ENCODE results near the gene PAXX. TPM values are rescaled to one million over a fixed set of nuclear protein-coding genes. Genes with fewer than 3 reads are reported as not detected.
A peak's percentile ranks its signal among the peaks of the same experiment; 100 is the strongest.
"Not testable (repeated sequence)": the region's sequence is repeated elsewhere in the genome, so short reads cannot be mapped to it uniquely, and the experiment has no call there.

The PAXX gene
- total RNA-seq, 1 donor from 2014 or later: 19.8 TPM

GRCh38 chr9:136997830-136998234 is 5.6 kb downstream of the PAXX start:
- H3K27me3 ChIP-seq (ENCODE audit: low read depth): peaks cover 55% of the 10 kb centered on the region
- no peaks in the 10 kb centered on the region for H3K9me3 ChIP-seq (replicated peaks)
- H3K4me3 ChIP-seq: no peak overlapping the region
- DNase-seq: no peak
- no peak overlapping the region for H3K27ac ChIP-seq (replicated peaks)
- intact Hi-C loops (cut with micrococcal nuclease): no loop called here
- H3K4me1 ChIP-seq: peaks cover 53% of the 10 kb centered on the region
- peaks cover 11% of the 10 kb centered on the region for H3K36me3 ChIP-seq
- TF ChIP-seq, protein P1, sequence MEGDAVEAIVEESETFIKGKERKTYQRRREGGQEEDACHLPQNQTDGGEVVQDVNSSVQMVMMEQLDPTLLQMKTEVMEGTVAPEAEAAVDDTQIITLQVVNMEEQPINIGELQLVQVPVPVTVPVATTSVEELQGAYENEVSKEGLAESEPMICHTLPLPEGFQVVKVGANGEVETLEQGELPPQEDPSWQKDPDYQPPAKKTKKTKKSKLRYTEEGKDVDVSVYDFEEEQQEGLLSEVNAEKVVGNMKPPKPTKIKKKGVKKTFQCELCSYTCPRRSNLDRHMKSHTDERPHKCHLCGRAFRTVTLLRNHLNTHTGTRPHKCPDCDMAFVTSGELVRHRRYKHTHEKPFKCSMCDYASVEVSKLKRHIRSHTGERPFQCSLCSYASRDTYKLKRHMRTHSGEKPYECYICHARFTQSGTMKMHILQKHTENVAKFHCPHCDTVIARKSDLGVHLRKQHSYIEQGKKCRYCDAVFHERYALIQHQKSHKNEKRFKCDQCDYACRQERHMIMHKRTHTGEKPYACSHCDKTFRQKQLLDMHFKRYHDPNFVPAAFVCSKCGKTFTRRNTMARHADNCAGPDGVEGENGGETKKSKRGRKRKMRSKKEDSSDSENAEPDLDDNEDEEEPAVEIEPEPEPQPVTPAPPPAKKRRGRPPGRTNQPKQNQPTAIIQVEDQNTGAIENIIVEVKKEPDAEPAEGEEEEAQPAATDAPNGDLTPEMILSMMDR (IDR thresholded peaks at IDR 0.05; ENCODE audit: borderline replicate concordance): peak; percentile 30

GRCh38 chr9:137000177-137000930 is 8.1 kb downstream of the PAXX start:
- DNase-seq: no peak
- TF ChIP-seq, protein P1 (IDR thresholded peaks at IDR 0.05; ENCODE audit: borderline replicate concordance): no peak
- Histone ChIP-seq H3K27ac (replicated peaks) (no peak overlapping the region), H3K4me1 (peaks cover 28% of the 10 kb centered on the region), H3K4me3 (no peak overlapping the region), H3K9me3 (replicated peaks) (peaks cover 6% of the 10 kb centered on the region), H3K27me3 (ENCODE audit: low read depth) (peaks cover 31% of the 10 kb centered on the region), H3K36me3 (no peaks in the 10 kb centered on the region)
- intact Hi-C loops (cut with micrococcal nuclease): no loop called here

DNA sequence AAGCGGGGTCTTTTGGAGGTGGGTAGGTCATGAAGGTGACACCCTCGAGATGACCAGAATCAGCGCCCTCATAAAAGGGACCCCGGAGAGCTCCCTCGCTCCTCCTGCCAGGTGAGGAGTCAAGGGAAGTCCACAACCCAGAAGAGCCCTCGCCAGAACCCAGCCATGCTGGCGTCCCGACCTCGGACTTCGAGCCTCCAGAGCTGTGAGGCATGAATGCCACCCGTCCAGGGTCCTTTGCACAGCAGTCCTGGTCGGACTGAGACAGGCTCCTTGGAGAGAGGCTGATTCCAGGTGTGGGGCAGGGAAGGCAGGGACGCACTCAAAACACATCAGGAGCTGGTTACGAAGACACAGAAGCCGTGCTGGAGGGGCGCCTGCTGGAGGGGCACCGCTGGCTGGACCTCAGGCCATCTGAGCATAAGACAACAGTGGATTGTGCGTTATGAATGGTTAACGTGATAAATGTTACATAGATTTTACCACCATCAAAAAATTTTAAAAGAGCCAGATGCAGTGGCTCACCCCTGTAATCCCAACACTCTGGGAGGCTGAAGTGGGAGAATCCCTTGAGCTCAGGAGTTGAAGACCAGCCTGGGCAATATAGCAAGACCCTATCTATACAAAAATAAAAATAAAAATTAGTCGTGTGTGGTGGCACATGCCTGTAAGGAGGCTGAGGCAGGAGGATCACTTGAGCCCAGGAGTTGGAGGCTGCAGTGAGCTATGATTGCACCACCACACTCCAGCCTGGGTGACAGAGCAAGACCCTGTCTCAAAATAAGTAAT is 9.8 kb downstream of the PAXX start:
- Histone ChIP-seq H3K4me3 (no peak overlapping the region), H3K4me1 (peaks cover 11% of the 10 kb centered on the region), H3K27ac (replicated peaks) (no peak overlapping the region), H3K27me3 (ENCODE audit: low read depth) (peaks cover 14% of the 10 kb centered on the region), H3K9me3 (replicated peaks) (peaks cover 6% of the 10 kb centered on the region), H3K36me3 (no peaks in the 10 kb centered on the region)
- TF ChIP-seq, protein P1 (IDR thresholded peaks at IDR 0.05; ENCODE audit: borderline replicate concordance): no peak
- no peak for DNase-seq
- intact Hi-C loops (cut with micrococcal nuclease): no loop called here

- intact Hi-C loops (cut with micrococcal nuclease): no loop called here
- DNase-seq: no peak
- Histone ChIP-seq H3K4me3 (no peak overlapping the region), H3K4me1 (peaks cover 5% of the 10 kb centered on the region), H3K9me3 (replicated peaks) (peaks cover 6% of the 10 kb centered on the region), H3K27me3 (ENCODE audit: low read depth) (peaks cover 8% of the 10 kb centered on the region), H3K27ac (replicated peaks) (no peak overlapping the region), H3K36me3 (no peaks in the 10 kb centered on the region)
- TF ChIP-seq, protein P1 (IDR thresholded peaks at IDR 0.05; ENCODE audit: borderline replicate concordance): no peak
These were observed 10.4 kb downstream of the PAXX start for GRCh38 chr9:137002646-137003041.

- H3K27ac ChIP-seq (replicated peaks); H3K4me1 ChIP-seq; H3K27me3 ChIP-seq (ENCODE audit: low read depth); DNase-seq; H3K36me3 ChIP-seq; intact Hi-C loops (cut with micrococcal nuclease); H3K4me3 ChIP-seq; H3K9me3 ChIP-seq (replicated peaks): not testable (repeated sequence)
- TF ChIP-seq, protein P1 (IDR thresholded peaks at IDR 0.05; ENCODE audit: borderline replicate concordance): peak; percentile 53
These were observed 12.1 kb downstream of the PAXX start for GRCh38 chr9:137004285-137004684.

Measured in left ventricle myocardium inferior (tissue), 1 donor.